B cell (primary cell): ENCODE results near the gene KRTAP4-7. TPM values are rescaled to one million over a fixed set of nuclear protein-coding genes. Genes with fewer than 3 reads are reported as not detected.
"Not testable (repeated sequence)": the region's sequence is repeated elsewhere in the genome, so short reads cannot be mapped to it uniquely, and the experiment has no call there.

Experiments used
- ATAC-seq: fragments of 200-7000 bp; cut with Tn5 transposase; one replicate; pipeline ENCODE4 v1.10.0; 2021; ENCODE audit warnings: low read depth, mild to moderate bottlenecking, moderate number of reproducible peaks, moderate library complexity
- CTCF ChIA-PET: fragments of 350-600 bp; sonication (Branson Sonifier 250); formaldehyde crosslinking; loops from one replicate; lab custom pipeline; 2021; ENCODE audit warnings: antibody characterized with exemption, inconsistent platforms; lab: Charles Lee
- POLR2A ChIA-PET: fragments of 350-600 bp; sonication (Branson Sonifier 250); formaldehyde crosslinking; loops from one replicate; lab custom pipeline; 2021; ENCODE audit warnings: antibody characterized with exemption; lab: Charles Lee
- DNase-seq: peaks from one replicate; pipeline ENCODE4 v3.0.0; 2013
- H2AFZ ChIP-seq: 2 replicates; pipeline ENCODE4 v1.6.1; 2012; ENCODE audit warnings: mild to moderate bottlenecking, low read depth, low read length; ENCODE audit not compliant: insufficient read depth, poor library complexity, severe bottlenecking
- H3K27ac ChIP-seq, 2 donors: 1 replicate in 1 of 2; 2 replicates in 1 of 2; pipeline ENCODE4 v1.5.1; 2012 to 2013; ENCODE audit warnings: low read length in 2 of 2, mild to moderate bottlenecking in 2 of 2, moderate library complexity in 1 of 2
- H3K27me3 ChIP-seq, 4 experiments: fragments of 200-600 bp in 1 of 4; sonication (generic) in 1 of 4; replicated peaks in 1 of 4; 1 replicate in 2 of 4; 2 replicates in 2 of 4; pipeline versions ENCODE4 v1.6.1 to v1.7.0; 2013 to 2016; ENCODE audit warnings: low read length in 3 of 4, mild to moderate bottlenecking in 2 of 4, mixed read lengths in 1 of 4, moderate library complexity in 1 of 4; ENCODE audit not compliant: insufficient read depth in 4 of 4, control insufficient read depth in 3 of 4; ENCODE audit errors: control extremely low read depth in 1 of 4
- H3K36me3 ChIP-seq, 2 experiments: replicated peaks in 1 of 2; 1 replicate in 1 of 2; 2 replicates in 1 of 2; pipeline versions ENCODE4 v1.6.1 to v1.7.1; 2013; ENCODE audit warnings: low read length in 1 of 2; ENCODE audit not compliant: insufficient read depth in 2 of 2, control insufficient read depth in 1 of 2; ENCODE audit errors: control extremely low read depth in 1 of 2, extremely low read depth in 1 of 2
- H3K4me1 ChIP-seq, 2 donors: fragments of 200-600 bp in 1 of 2; sonication (generic) in 1 of 2; 1 replicate in 1 of 2; 2 replicates in 1 of 2; pipeline versions ENCODE4 v1.5.1 to v1.6.1; 2013 to 2017; ENCODE audit warnings: low read length in 2 of 2; ENCODE audit not compliant: control insufficient read depth in 2 of 2, insufficient read depth in 2 of 2
- H3K4me2 ChIP-seq: replicated peaks from 2 replicates; pipeline ENCODE3; 2012; ENCODE audit warnings: mild to moderate bottlenecking, low read depth, low read length; ENCODE audit not compliant: poor library complexity, severe bottlenecking
- H3K4me3 ChIP-seq, 5 experiments: fragments of 200-600 bp in 1 of 5; sonication (generic) in 1 of 5; 1 replicate in 3 of 5; 2 replicates in 2 of 5; pipeline versions ENCODE4 v1.5.1 to v1.7.0; 2011 to 2016; ENCODE audit warnings: low read length in 4 of 5, mild to moderate bottlenecking in 4 of 5, low read depth in 2 of 5, control low read depth in 1 of 5, moderate library complexity in 1 of 5; ENCODE audit not compliant: insufficient read depth in 1 of 5; ENCODE audit errors: control extremely low read depth in 1 of 5, extremely low read depth in 1 of 5
- H3K79me2 ChIP-seq: fragments of 200-600 bp; sonication (generic); one replicate; pipeline ENCODE4 v1.6.0; 2016; ENCODE audit warnings: low read length; ENCODE audit not compliant: control insufficient read depth, insufficient read depth
- H3K9ac ChIP-seq: fragments of 200-600 bp; sonication (generic); 2 replicates; pipeline ENCODE4 v1.6.1; 2017; ENCODE audit warnings: mild to moderate bottlenecking, low read length, moderate library complexity
- H3K9me3 ChIP-seq, 3 donors: one replicate each; pipeline versions ENCODE4 v1.6.1 to v1.7.1; 2013; ENCODE audit warnings: low read length in 2 of 3; ENCODE audit not compliant: control insufficient read depth in 2 of 3, insufficient read depth in 1 of 3; ENCODE audit errors: control extremely low read depth in 1 of 3
- H4K20me1 ChIP-seq: 2 replicates; pipeline ENCODE4 v1.6.0; 2012; ENCODE audit warnings: mild to moderate bottlenecking, low read length; ENCODE audit not compliant: insufficient read depth, control insufficient read depth, poor library complexity, severe bottlenecking
- H3K27ac Mint-ChIP-seq: one replicate; pipeline ENCODE4 v1.8.0; 2021; ENCODE audit warnings: mixed read lengths
- H3K27me3 Mint-ChIP-seq: one replicate; pipeline ENCODE4 v1.8.0; 2021; ENCODE audit warnings: mixed read lengths
- H3K4me1 Mint-ChIP-seq: one replicate; pipeline ENCODE4 v1.8.0; 2021; ENCODE audit warnings: mixed read lengths
- H3K4me3 Mint-ChIP-seq: one replicate; pipeline ENCODE4 v1.8.0; 2021; ENCODE audit warnings: mixed read lengths
- H3K9me3 Mint-ChIP-seq: one replicate; pipeline ENCODE4 v1.8.0; 2022; ENCODE audit warnings: mixed read lengths; ENCODE audit not compliant: insufficient read depth
- EZH2 ChIP-seq: IDR thresholded peaks from 2 replicates; pipeline ENCODE4 v1.6.1; 2012; ENCODE audit warnings: borderline replicate concordance, low read depth, mild to moderate bottlenecking, moderate library complexity, low read length; ENCODE audit not compliant: insufficient read depth, poor library complexity, severe bottlenecking
- WGBS: methylation state at CpG from one replicate; pipeline ENCODE4 v1.1.5; 2013; ENCODE audit warnings: missing lambda C conversion rate; ENCODE audit not compliant: insufficient coverage; 5-methylcytosine and 5-hydroxymethylcytosine counted together
- intact Hi-C: fragments of 100-400 bp; cut with micrococcal nuclease; formaldehyde crosslinking; loops from one replicate; pipeline ENCODE4 v1.10.0; 2022
- polyA plus RNA-seq: library from polyadenylated mRNA; depleted of rRNA; stranded (reverse); fragments of >200 nt; gene quantifications from 2 replicates; pipeline ENCODE4 v1.2.3, GENCODE V29; 2012
- total RNA-seq, 2 donors: library from RNA; stranded (reverse); fragments of 120-200 nt in 1 of 2; gene quantifications; 1 replicate in 1 of 2; 2 replicates in 1 of 2; pipeline versions ENCODE4 v1.2.3 to v1.2.4, GENCODE V29; 2013 to 2022
- TF ChIP-seq, protein P1 (sequence below): fragments of 200-600 bp; IDR thresholded peaks from one replicate; pipeline ENCODE4 v1.8.0; 2022; ENCODE audit warnings: antibody characterized with exemption, mild to moderate bottlenecking

The KRTAP4-7 gene
- total and polyA plus RNA-seq, 2 donors (not counting 1 experiment from before 2014, with no cell fraction given), result not detected

DNA sequence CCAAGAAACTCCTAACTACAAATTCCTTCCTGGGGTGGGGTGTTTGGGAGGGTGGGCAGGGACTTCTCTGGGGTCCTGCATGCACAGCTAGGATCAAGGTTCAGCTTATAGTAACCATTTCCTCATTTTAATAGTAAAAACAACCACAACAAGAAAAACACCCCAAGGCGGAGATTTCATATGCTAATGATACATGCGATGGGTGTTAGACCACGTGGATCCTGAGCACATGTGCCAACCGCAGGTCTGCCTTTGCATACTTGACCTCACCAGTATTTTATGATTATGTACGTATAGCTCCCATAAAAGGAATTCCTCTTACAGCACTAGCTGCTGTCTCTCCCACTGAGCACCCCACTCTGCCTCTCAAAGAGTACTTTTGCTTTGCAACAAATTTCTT, 32.3 kb downstream of the KRTAP4-7 start:
- no peaks in the 10 kb centered on the region for H3K27me3 ChIP-seq
- H3K4me2 ChIP-seq, result peak overlapping the region; percentile 13
- H3K4me1 ChIP-seq, result peaks cover 47 to 55% of the 10 kb centered on the region in 2 donors
- DNase-seq (peak; percentile 86), ATAC-seq (peak; percentile 71)
- peaks cover 34% of the 10 kb centered on the region for H3K4me1 Mint-ChIP-seq
- H3K4me3 Mint-ChIP-seq, result peak overlapping the region; percentile 3
- ChIA-PET CTCF (interaction anchor here (0.9 to 1.6 kb wide), 2 partner anchors 9 to 192 kb away, joined by 3 to 5 read pairs; no protein-coding TSS in a partner anchor), POLR2A (no interaction called here)
- TF ChIP-seq, protein P1, sequence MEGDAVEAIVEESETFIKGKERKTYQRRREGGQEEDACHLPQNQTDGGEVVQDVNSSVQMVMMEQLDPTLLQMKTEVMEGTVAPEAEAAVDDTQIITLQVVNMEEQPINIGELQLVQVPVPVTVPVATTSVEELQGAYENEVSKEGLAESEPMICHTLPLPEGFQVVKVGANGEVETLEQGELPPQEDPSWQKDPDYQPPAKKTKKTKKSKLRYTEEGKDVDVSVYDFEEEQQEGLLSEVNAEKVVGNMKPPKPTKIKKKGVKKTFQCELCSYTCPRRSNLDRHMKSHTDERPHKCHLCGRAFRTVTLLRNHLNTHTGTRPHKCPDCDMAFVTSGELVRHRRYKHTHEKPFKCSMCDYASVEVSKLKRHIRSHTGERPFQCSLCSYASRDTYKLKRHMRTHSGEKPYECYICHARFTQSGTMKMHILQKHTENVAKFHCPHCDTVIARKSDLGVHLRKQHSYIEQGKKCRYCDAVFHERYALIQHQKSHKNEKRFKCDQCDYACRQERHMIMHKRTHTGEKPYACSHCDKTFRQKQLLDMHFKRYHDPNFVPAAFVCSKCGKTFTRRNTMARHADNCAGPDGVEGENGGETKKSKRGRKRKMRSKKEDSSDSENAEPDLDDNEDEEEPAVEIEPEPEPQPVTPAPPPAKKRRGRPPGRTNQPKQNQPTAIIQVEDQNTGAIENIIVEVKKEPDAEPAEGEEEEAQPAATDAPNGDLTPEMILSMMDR, result no peak
- no peak for TF ChIP-seq EZH2
- no peak overlapping the region for H3K4me3 ChIP-seq
- peaks cover 3% of the 10 kb centered on the region for H3K79me2 ChIP-seq
- no peaks in the 10 kb centered on the region for H4K20me1 ChIP-seq
- intact Hi-C loops, result loop anchor here (5.0 kb wide), 1 partner anchor 61 kb away; the partner anchor contains the start of gene KRTAP4-2
- H3K27ac Mint-ChIP-seq, result peak overlapping the region; percentile 69
- peak overlapping the region; percentile 67 to 76 for H3K27ac ChIP-seq
- no peaks in the 10 kb centered on the region for H3K9me3 Mint-ChIP-seq
- WGBS, result no CpG with 5 or more reads among the region's 5 CpGs
- H3K36me3 ChIP-seq, result peaks cover 0 to 2% of the 10 kb centered on the region in 2 experiments
- no peak overlapping the region for H2AFZ ChIP-seq
- H3K27me3 Mint-ChIP-seq, result peaks cover 3% of the 10 kb centered on the region
- peaks cover 0 to 8% (median 8%) of the 10 kb centered on the region in 3 donors for H3K9me3 ChIP-seq
- H3K9ac ChIP-seq, result no peak overlapping the region

DNA sequence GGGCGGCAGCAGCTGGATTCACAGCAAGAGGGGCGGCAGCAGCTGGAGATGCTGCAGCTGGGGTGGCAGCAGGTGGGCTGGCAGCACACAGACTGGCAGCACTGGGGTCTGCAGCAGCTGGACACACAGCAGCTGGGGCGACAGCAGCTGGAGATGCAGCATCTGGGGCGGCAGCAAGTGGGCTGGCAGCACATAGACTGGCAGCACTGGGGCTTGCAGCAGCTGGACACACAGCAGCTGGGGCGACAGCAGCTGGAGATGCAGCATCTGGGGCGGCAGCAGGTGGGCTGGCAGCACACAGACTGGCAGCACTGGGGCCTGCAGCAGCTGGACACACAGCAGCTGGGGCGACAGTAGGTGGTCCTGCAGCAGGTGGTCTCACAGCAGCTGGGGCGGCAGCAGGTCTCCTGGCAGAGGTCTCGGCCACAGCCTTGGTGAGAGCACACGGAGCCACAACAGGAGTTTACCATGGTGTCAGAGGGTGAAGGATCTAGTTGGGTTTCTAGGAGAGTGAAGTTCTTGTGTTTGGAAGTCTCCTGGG, 34.0 kb downstream of the KRTAP4-7 start, which contains the start of gene KRTAP4-11:
Gene KRTAP4-11 (minus strand): TSS at position 528 of the 541 bp plus-strand sequence. CDS start 58 bp downstream, at position 470.
- H3K4me3 ChIP-seq, H3K36me3 ChIP-seq, H3K27me3 Mint-ChIP-seq, POLR2A ChIA-PET, DNase-seq, H3K4me3 Mint-ChIP-seq, H3K79me2 ChIP-seq, H3K27me3 ChIP-seq, H3K9ac ChIP-seq, H3K9me3 Mint-ChIP-seq, H3K4me2 ChIP-seq, ATAC-seq, H2AFZ ChIP-seq, H4K20me1 ChIP-seq, CTCF ChIA-PET: not testable (repeated sequence)
- intact Hi-C loops, result loop anchor here (5.0 kb wide), 1 partner anchor 59 kb away; the partner anchor contains the start of gene KRTAP4-2
- 86% methylated on average over 9 of the region's 10 CpGs for WGBS
- peaks cover 34% of the 10 kb centered on the region for H3K4me1 Mint-ChIP-seq
- H3K9me3 ChIP-seq, result peaks cover 0 to 13% (median 7%) of the 10 kb centered on the region in 3 donors
- peak within 1 kb of the TSS; percentile 42 for H3K27ac Mint-ChIP-seq
- H3K4me1 ChIP-seq, result peaks cover 50 to 63% of the 10 kb centered on the region in 2 donors
- peak within 1 kb of the TSS; percentile 67 to 76 for H3K27ac ChIP-seq
